Measurements from ENCODE around the gene DUSP12. TPM values are rescaled to one million over a fixed set of nuclear protein-coding genes. Genes with fewer than 3 reads are reported as not detected.

Gene DUSP12
- total and polyA plus RNA-seq, 9 of the 15 experiments (the other 6 are each of a cell fraction or from before 2014, with no cell fraction given): 10.4 to 81.4 (median 43.6) TPM

DNA sequence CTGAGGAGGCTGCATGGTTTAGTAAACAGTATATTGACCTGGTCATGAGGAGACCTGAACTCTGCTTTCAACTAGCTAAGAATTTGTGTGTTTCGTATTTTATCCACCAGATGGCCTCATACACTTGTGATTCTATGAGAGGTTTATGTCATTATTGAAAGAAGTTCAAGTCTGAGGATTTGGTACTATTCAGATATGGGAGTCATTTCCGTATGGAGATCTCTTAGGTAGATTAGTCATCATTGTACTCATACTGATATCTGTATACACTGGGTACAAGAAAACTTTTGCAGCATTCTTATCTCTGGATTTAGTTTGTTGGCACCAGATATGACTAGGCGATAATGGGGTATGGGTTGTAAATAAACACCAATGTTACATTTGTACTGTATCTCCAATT lies 43.2 kb downstream of the DUSP12 start (continued):
- no peak for TF ChIP-seq ZNF280A (IDR thresholded peaks at IDR 0.05; ENCODE audit: low read depth, partially characterized antibody)
- TF ChIP-seq SMC3 (conservative IDR thresholded peaks at IDR 0.05; ENCODE audit: insufficient read depth, low read depth, low read length): peak; percentile 51
- peak; percentile 63 to 64 for TF ChIP-seq RAD21 (CRISPR knock-in tag; conservative IDR thresholded peaks at IDR 0.05 in 1 of 2, IDR thresholded peaks at IDR 0.05 in 1 of 2)
- TF ChIP-seq, protein P1, sequence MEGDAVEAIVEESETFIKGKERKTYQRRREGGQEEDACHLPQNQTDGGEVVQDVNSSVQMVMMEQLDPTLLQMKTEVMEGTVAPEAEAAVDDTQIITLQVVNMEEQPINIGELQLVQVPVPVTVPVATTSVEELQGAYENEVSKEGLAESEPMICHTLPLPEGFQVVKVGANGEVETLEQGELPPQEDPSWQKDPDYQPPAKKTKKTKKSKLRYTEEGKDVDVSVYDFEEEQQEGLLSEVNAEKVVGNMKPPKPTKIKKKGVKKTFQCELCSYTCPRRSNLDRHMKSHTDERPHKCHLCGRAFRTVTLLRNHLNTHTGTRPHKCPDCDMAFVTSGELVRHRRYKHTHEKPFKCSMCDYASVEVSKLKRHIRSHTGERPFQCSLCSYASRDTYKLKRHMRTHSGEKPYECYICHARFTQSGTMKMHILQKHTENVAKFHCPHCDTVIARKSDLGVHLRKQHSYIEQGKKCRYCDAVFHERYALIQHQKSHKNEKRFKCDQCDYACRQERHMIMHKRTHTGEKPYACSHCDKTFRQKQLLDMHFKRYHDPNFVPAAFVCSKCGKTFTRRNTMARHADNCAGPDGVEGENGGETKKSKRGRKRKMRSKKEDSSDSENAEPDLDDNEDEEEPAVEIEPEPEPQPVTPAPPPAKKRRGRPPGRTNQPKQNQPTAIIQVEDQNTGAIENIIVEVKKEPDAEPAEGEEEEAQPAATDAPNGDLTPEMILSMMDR (IDR thresholded peaks at IDR 0.05 in 2 of 3, conservative IDR thresholded peaks at IDR 0.05 in 1 of 3; ENCODE audit: insufficient read depth in 2 of 3, low read depth in 1 of 3, low read length in 3 of 3): peak in 2 of 3 experiments; percentile 46 to 67; a peak in 4 of 6 replicates
- TF ChIP-seq, protein P2, sequence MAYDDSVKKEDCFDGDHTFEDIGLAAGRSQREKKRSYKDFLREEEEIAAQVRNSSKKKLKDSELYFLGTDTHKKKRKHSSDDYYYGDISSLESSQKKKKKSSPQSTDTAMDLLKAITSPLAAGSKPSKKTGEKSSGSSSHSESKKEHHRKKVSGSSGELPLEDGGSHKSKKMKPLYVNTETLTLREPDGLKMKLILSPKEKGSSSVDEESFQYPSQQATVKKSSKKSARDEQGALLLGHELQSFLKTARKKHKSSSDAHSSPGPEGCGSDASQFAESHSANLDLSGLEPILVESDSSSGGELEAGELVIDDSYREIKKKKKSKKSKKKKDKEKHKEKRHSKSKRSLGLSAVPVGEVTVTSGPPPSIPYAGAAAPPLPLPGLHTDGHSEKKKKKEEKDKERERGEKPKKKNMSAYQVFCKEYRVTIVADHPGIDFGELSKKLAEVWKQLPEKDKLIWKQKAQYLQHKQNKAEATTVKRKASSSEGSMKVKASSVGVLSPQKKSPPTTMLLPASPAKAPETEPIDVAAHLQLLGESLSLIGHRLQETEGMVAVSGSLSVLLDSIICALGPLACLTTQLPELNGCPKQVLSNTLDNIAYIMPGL (CRISPR knock-in tag; IDR thresholded peaks at IDR 0.05): no peak
- no peak for TF ChIP-seq CC2D1A (IDR thresholded peaks at IDR 0.05)
- no peak for TF ChIP-seq ZNF133 (CRISPR knock-in tag; IDR thresholded peaks at IDR 0.05)
- no peak for TF ChIP-seq ZNF134 (CRISPR knock-in tag; conservative IDR thresholded peaks at IDR 0.05)
- no peak for TF ChIP-seq BCOR (IDR thresholded peaks at IDR 0.05)
- no peak for TF ChIP-seq USF2 (CRISPR knock-in tag; IDR thresholded peaks at IDR 0.05)
- no peak for TF ChIP-seq POLR2AphosphoS5 (IDR thresholded peaks at IDR 0.05; ENCODE audit: control insufficient read depth, insufficient read depth, low read depth, low read length)
- no peak for TF ChIP-seq FOXJ2 (tag; IDR thresholded peaks at IDR 0.05)
- TF ChIP-seq ZNF766 (CRISPR knock-in tag; conservative IDR thresholded peaks at IDR 0.05): peak; percentile 59; the same call in 1 of the 2 replicates
- TF ChIP-seq XRCC5 (IDR thresholded peaks at IDR 0.05; ENCODE audit: low read depth, low read length): no peak
- TF ChIP-seq NEUROD1 (IDR thresholded peaks at IDR 0.05; ENCODE audit: borderline replicate concordance, low read depth, low read length, partially characterized antibody): no peak
- TF ChIP-seq, protein P3, sequence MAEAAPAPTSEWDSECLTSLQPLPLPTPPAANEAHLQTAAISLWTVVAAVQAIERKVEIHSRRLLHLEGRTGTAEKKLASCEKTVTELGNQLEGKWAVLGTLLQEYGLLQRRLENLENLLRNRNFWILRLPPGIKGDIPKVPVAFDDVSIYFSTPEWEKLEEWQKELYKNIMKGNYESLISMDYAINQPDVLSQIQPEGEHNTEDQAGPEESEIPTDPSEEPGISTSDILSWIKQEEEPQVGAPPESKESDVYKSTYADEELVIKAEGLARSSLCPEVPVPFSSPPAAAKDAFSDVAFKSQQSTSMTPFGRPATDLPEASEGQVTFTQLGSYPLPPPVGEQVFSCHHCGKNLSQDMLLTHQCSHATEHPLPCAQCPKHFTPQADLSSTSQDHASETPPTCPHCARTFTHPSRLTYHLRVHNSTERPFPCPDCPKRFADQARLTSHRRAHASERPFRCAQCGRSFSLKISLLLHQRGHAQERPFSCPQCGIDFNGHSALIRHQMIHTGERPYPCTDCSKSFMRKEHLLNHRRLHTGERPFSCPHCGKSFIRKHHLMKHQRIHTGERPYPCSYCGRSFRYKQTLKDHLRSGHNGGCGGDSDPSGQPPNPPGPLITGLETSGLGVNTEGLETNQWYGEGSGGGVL (CRISPR knock-in tag; IDR thresholded peaks at IDR 0.05): no peak
- no peak for TF ChIP-seq CBX3 (IDR thresholded peaks at IDR 0.05; ENCODE audit: borderline replicate concordance in 1 of 2, low read length in 2 of 2)
- TF ChIP-seq POLR3A (IDR thresholded peaks at IDR 0.05; ENCODE audit: borderline replicate concordance, extremely low read depth, insufficient read depth, insufficient read length): no peak
- TF ChIP-seq KLF1 (tag; IDR thresholded peaks at IDR 0.05): no peak
